Epithelial cell of prostate (primary cell): Measurements from ENCODE around the gene DBP.

Experiments used
- DNase-seq: peaks from one replicate; pipeline ENCODE4 v3.0.0-alpha.2; 2011; ENCODE audit warnings: low read depth, low spot score
- H3K27ac ChIP-seq: fragments of 450-650 bp; 2 replicates; pipeline ENCODE4 v1.5.1; 2017; ENCODE audit warnings: mild to moderate bottlenecking

Gene DBP

GRCh38 chr19:48629599-48630295 lies 7.4 kb downstream of the DBP start:
- DNase-seq, result no peak
- H3K27ac ChIP-seq, result no peak overlapping the region

GRCh38 chr19:48629297-48629598 lies 7.9 kb downstream of the DBP start:
- DNase-seq, result no peak

GRCh38 chr19:48628486-48629296 lies 8.5 kb downstream of the DBP start:
- H3K27ac ChIP-seq, result no peak overlapping the region
- no peak for DNase-seq

More at GRCh38 chr19:48629297-48629598, 7.9 kb downstream of the DBP start:
- H3K27ac ChIP-seq, result no peak overlapping the region

- no peak overlapping the region for H3K27ac ChIP-seq
- no peak for DNase-seq
Measured at GRCh38 chr19:48627865-48628314, 9.3 kb downstream of the DBP start.

- H3K27ac ChIP-seq, result no peak overlapping the region
- DNase-seq, result no peak
Measured at GRCh38 chr19:48627201-48627864, 9.8 kb downstream of the DBP start.

- no peak for DNase-seq
- no peak overlapping the region for H3K27ac ChIP-seq
Measured at GRCh38 chr19:48625891-48626327, 11.3 kb downstream of the DBP start.

- no peak overlapping the region for H3K27ac ChIP-seq
- DNase-seq, result no peak
Measured at GRCh38 chr19:48624791-48625723, 12.1 kb downstream of the DBP start.

- H3K27ac ChIP-seq, result peak overlapping the region; percentile 41
- DNase-seq, result peak; percentile 59
Measured at GRCh38 chr19:48624067-48624594, 13.0 kb downstream of the DBP start.

GRCh38 chr19:48623556-48624066 lies 13.6 kb downstream of the DBP start:
- no peak for DNase-seq
- H3K27ac ChIP-seq, result peak overlapping the region; percentile 41

GRCh38 chr19:48619692-48620585 lies 17.2 kb downstream of the DBP start:
- H3K27ac ChIP-seq, result peak overlapping the region; percentile 85
- no peak for DNase-seq

GRCh38 chr19:48618916-48619691 lies 18.1 kb downstream of the DBP start, which contains the start of the genes RPL18 and SPHK2:
TSS of gene RPL18 (minus strand) at chr19:48619178. CDS start at chr19:48619143, 35 bp downstream.
TSS of gene SPHK2 (plus strand) at chr19:48619506. CDS start at chr19:48620515, 1,009 bp downstream.
- peak within 1 kb of the TSS; percentile 85 for H3K27ac ChIP-seq
- DNase-seq, result peak; percentile 97

- H3K27ac ChIP-seq, result peak overlapping the region; percentile 85
- no peak for DNase-seq
Measured at GRCh38 chr19:48618278-48618915, 18.8 kb downstream of the DBP start.

- DNase-seq, result no peak
Measured at GRCh38 chr19:48617146-48617937, 19.8 kb downstream of the DBP start.

GRCh38 chr19:48616491-48617056 lies 20.6 kb downstream of the DBP start:
- DNase-seq, result no peak
- peak overlapping the region; percentile 85 for H3K27ac ChIP-seq

More at GRCh38 chr19:48617146-48617937, 19.8 kb downstream of the DBP start:
- H3K27ac ChIP-seq, result peak overlapping the region; percentile 85

GRCh38 chr19:48616041-48616436 lies 21.1 kb downstream of the DBP start:
- peak overlapping the region; percentile 85 for H3K27ac ChIP-seq
- no peak for DNase-seq
